Peyer's patch (tissue), 4 donors: ENCODE results near the gene DOCK2. TPM values are rescaled to one million over a fixed set of nuclear protein-coding genes. Genes with fewer than 3 reads are reported as not detected.

Source experiments
- DNase-seq, 3 donors: peaks; one replicate each; pipeline ENCODE4 v3.0.0-alpha.2; 2017 to 2019
- H3K27ac ChIP-seq, 4 donors: fragments of 200-600 bp; sonication (generic); one replicate each; pipeline ENCODE4 v1.5.1; 2016 to 2019
- H3K27me3 ChIP-seq, 2 donors: fragments of 200-600 bp; sonication (generic); one replicate each; pipeline ENCODE4 v1.5.1; 2019
- H3K36me3 ChIP-seq, 3 donors: fragments of 200-600 bp; sonication (generic); one replicate each; pipeline ENCODE4 v1.5.1; 2016 to 2019
- H3K4me1 ChIP-seq, 4 donors: fragments of 200-600 bp; sonication (generic); one replicate each; pipeline ENCODE4 v1.5.1; 2016 to 2019
- H3K4me3 ChIP-seq, 4 donors: fragments of 200-600 bp; sonication (generic); 1 replicate in 3 of 4; 2 replicates in 1 of 4; pipeline ENCODE4 v1.5.1; 2016 to 2019; ENCODE audit warnings: mild to moderate bottlenecking in 1 of 4
- H3K9me3 ChIP-seq, 4 donors: fragments of 200-600 bp; sonication (generic); one replicate each; pipeline ENCODE4 v1.5.1; 2016 to 2019; ENCODE audit warnings: mild to moderate bottlenecking in 1 of 4
- CTCF ChIP-seq, 6 experiments: fragments of 450-650 bp in 4 of 6; fragments of 200-600 bp in 2 of 6; sonication (generic) in 1 of 6; IDR thresholded peaks; one replicate each; pipeline ENCODE4 v1.5.1; 2017 to 2019; ENCODE audit warnings: antibody characterized with exemption in 6 of 6, mild to moderate bottlenecking in 3 of 6, moderate library complexity in 1 of 6
- POLR2A ChIP-seq, 2 donors: fragments of 450-650 bp; IDR thresholded peaks; one replicate each; pipeline ENCODE4 v1.5.1; 2017; ENCODE audit warnings: antibody characterized with exemption in 2 of 2, mild to moderate bottlenecking in 2 of 2, moderate library complexity in 2 of 2
- total RNA-seq, 4 donors: library from RNA; depleted of rRNA; stranded (reverse); fragments of >200 nt; gene quantifications; one replicate each; pipeline ENCODE4 v1.1.0, GENCODE V29; 2016

Gene DOCK2
- total RNA-seq, 4 donors from 2014 or later, result 13.8 to 200 (median 17.8) TPM

DNA sequence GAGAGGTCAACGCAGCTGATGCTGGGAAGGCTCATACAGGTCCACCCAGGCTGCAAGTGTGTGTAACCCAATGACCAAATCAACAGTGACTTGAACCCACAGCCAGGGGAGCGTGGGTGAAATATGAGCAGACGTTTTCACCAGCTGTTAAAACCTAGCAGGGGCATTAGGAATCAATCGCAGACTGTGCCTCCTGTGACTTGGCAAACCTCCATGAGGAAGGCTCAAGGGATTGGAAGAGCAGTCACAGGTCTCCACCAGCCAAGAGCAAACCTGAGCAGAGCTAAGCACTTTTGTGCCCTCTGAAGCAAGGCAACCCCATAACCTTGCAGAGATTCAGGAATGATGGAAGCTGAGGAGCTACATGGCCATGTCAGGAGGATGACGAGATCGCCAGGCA, 317.7 kb downstream of the DOCK2 start:
- TF ChIP-seq CTCF (IDR thresholded peaks at IDR 0.05) (no peak), POLR2A (IDR thresholded peaks at IDR 0.05) (no peak)
- Histone ChIP-seq H3K27me3 (no peaks in the 10 kb centered on the region), H3K4me1 (no peaks in the 10 kb centered on the region), H3K36me3 (no peaks in the 10 kb centered on the region), H3K27ac (no peak overlapping the region), H3K9me3 (no peaks in the 10 kb centered on the region), H3K4me3 (no peak overlapping the region)
- DNase-seq, result no peak

DNA sequence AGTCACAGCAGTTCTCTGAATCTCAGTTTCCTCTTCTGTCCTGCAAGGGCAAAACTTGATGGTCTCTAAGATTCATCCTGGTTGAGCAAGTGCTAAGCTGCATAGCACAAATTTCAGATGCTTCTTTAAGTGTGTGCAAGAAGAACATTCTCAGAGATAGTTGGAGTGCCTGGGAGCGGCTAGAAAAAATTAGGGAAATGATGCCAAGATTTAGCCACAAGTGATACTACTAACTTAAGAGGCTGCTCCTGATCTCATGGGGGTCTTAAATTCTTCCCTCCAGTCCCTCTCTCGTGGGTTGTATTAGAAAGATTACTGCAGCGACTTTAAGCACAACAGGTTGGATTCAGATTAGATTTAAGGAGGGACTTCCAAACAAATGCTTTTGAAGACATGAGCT, 319.1 kb downstream of the DOCK2 start:
- H3K27me3 ChIP-seq, result no peaks in the 10 kb centered on the region
- H3K9me3 ChIP-seq, result no peaks in the 10 kb centered on the region
- H3K27ac ChIP-seq, result no peak overlapping the region
- TF ChIP-seq CTCF (IDR thresholded peaks at IDR 0.05) (no peak), POLR2A (IDR thresholded peaks at IDR 0.05) (no peak)
- no peaks in the 10 kb centered on the region for H3K36me3 ChIP-seq
- DNase-seq, result no peak
- no peaks in the 10 kb centered on the region for H3K4me1 ChIP-seq
- H3K4me3 ChIP-seq, result no peak overlapping the region

DNA sequence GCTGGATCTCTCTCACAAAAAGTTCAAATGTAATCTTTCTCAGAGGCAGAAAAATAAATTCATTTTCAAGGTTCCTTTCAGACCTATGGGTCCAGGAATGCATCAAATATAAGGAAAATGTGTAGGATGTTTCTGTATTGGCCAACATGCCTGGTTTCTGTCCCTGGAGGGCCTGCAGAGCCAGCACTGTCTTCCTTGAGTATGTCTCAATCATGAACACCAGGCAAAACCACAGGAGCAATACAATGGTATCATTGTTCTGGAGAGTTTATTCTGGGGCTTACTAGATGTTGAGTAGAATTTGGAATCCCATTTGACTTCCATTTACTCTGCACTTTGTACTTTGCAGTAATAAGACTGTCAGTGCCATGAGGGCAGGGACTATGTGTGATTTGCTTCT, 319.7 kb downstream of the DOCK2 start:
- no peak overlapping the region for H3K27ac ChIP-seq
- H3K36me3 ChIP-seq, result no peaks in the 10 kb centered on the region
- H3K4me1 ChIP-seq, result no peaks in the 10 kb centered on the region
- H3K9me3 ChIP-seq, result no peaks in the 10 kb centered on the region
- DNase-seq, result no peak
- no peaks in the 10 kb centered on the region for H3K27me3 ChIP-seq
- TF ChIP-seq POLR2A (IDR thresholded peaks at IDR 0.05), result no peak
- H3K4me3 ChIP-seq, result no peak overlapping the region

GRCh38 chr5:169958278-169958677, 321.2 kb downstream of the DOCK2 start:
- no peak for DNase-seq
- Histone ChIP-seq H3K4me3 (no peak overlapping the region), H3K27ac (no peak overlapping the region), H3K9me3 (no peaks in the 10 kb centered on the region), H3K36me3 (no peaks in the 10 kb centered on the region), H3K4me1 (no peaks in the 10 kb centered on the region), H3K27me3 (no peaks in the 10 kb centered on the region)
- no peak for TF ChIP-seq CTCF (IDR thresholded peaks at IDR 0.05)
- no peak for TF ChIP-seq POLR2A (IDR thresholded peaks at IDR 0.05)

DNA sequence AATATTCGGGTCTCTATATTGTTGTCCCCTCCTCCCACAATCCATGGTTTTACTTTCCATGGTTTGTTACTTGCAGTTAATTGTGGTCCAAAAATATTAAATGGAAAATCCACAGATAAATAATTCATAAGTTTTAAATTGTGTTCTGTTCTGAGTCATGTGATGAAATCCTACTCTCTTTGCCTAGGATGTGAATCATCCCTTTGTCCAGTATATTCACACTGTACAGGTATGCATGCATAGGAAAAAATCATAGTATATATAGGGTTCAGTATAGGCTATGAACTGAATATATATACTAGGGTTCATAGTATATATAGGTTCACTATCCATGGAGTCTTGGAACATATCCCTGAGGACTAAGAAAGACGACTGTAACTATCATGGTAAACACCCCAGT, 323.6 kb downstream of the DOCK2 start:
- no peak overlapping the region for H3K4me3 ChIP-seq
- H3K27ac ChIP-seq, result no peak overlapping the region
- no peaks in the 10 kb centered on the region for H3K36me3 ChIP-seq
- no peaks in the 10 kb centered on the region for H3K9me3 ChIP-seq
- DNase-seq, result no peak
- no peaks in the 10 kb centered on the region for H3K4me1 ChIP-seq
- H3K27me3 ChIP-seq, result no peaks in the 10 kb centered on the region
- TF ChIP-seq CTCF (IDR thresholded peaks at IDR 0.05) (no peak), POLR2A (IDR thresholded peaks at IDR 0.05) (no peak)

DNA sequence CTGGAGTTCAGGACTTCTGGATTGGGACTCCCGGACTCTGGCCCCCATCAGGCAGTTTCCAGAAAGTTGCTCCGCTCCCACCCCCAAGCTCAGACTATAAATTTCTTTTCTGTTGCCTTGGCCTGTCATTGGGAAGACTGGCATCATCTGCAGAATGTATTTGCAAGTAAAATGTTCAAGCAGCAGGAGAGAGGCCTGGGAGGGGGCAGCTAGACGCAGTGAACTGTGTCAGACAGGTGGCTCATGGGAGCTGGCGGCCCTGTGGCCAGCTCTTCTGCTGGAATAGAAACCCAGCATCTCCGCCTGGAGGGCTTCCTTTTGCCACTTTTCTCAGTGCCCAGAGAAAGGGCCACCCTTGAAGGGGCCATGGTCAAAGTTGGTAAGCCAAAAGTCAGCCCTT, 327.2 kb downstream of the DOCK2 start:
- no peak overlapping the region for H3K4me3 ChIP-seq
- DNase-seq, result no peak
- H3K9me3 ChIP-seq, result no peaks in the 10 kb centered on the region
- H3K36me3 ChIP-seq, result no peaks in the 10 kb centered on the region
- H3K27ac ChIP-seq, result no peak overlapping the region
- H3K4me1 ChIP-seq, result no peaks in the 10 kb centered on the region
- no peak for TF ChIP-seq POLR2A (IDR thresholded peaks at IDR 0.05)
- no peak for TF ChIP-seq CTCF (IDR thresholded peaks at IDR 0.05)
- no peaks in the 10 kb centered on the region for H3K27me3 ChIP-seq
